PC-3 (cell line): ENCODE data around the gene OR2D3. TPM values are rescaled to one million over a fixed set of nuclear protein-coding genes. Genes with fewer than 3 reads are reported as not detected.

Source experiments
- total RNA-seq: library from RNA; depleted of rRNA; stranded (reverse); fragments of >200 nt; gene quantifications from 2 replicates; pipeline ENCODE4 v1.2.3, GENCODE V29; 2014; rRNA removed

Gene OR2D3
- total RNA-seq, 1 experiment from 2014 or later: not detected

Other genes with a start within 250 kb of the OR2D3 start
- gene MRPL17, start 237.7 kb upstream of the OR2D3 start, total RNA-seq: 72.5 and 78.1 TPM in 2 replicates
- gene OR2AG2, start 149.0 kb upstream of the OR2D3 start, total RNA-seq: 0.15 TPM in 1 of 2 replicates, not detected in the other
- not detected in 2 replicates for gene OR2AG1, start 138.0 kb upstream of the OR2D3 start, total RNA-seq
- 0.06 and 0.07 TPM in 2 replicates for gene OR6A2, start 121.3 kb upstream of the OR2D3 start, total RNA-seq
- gene OR10A5, start 75.3 kb upstream of the OR2D3 start, total RNA-seq: not detected in 2 replicates
- not detected in 2 replicates for gene OR10A2, start 57.9 kb upstream of the OR2D3 start, total RNA-seq
- gene OR10A4, start 44.4 kb upstream of the OR2D3 start, total RNA-seq: not detected in 2 replicates
- 0.11 TPM in 1 of 2 replicates, not detected in the other for gene OR2D2, start 28.5 kb upstream of the OR2D3 start, total RNA-seq
- gene ZNF215, start 5.4 kb downstream of the OR2D3 start, total RNA-seq: 4.5 and 5.4 TPM in 2 replicates
- 0.58 and 1.4 TPM in 2 replicates for gene ZNF214, start 99.3 kb downstream of the OR2D3 start, total RNA-seq
- 0.11 TPM in 1 of 2 replicates, not detected in the other for gene NLRP14, start 99.5 kb downstream of the OR2D3 start, total RNA-seq
- gene RBMXL2, start 168.0 kb downstream of the OR2D3 start, total RNA-seq: 0.15 TPM in 1 of 2 replicates, not detected in the other